ENCODE data around the gene POLR3B.
"Not testable (repeated sequence)": the region's sequence is repeated elsewhere in the genome, so short reads cannot be mapped to it uniquely, and the experiment has no call there.

Gene POLR3B

GRCh38 chr12:106459534-106459933 lies 102.0 kb downstream of the POLR3B start:
- no peak overlapping the region for H3K27ac ChIP-seq
- no peak for TF ChIP-seq ZFX (IDR thresholded peaks at IDR 0.05)
- TF ChIP-seq CTCF (conservative IDR thresholded peaks at IDR 0.05) = no peak

GRCh38 chr12:106461730-106462129 lies 104.2 kb downstream of the POLR3B start:
- TF ChIP-seq ZFX (IDR thresholded peaks at IDR 0.05) = no peak
- no peak overlapping the region for H3K27ac ChIP-seq

- H3K27ac ChIP-seq = not testable (repeated sequence)
Measured at GRCh38 chr12:106465605-106466004, 108.1 kb downstream of the POLR3B start.

GRCh38 chr12:106475662-106476061 lies 118.1 kb downstream of the POLR3B start:
- not testable (repeated sequence) for H3K27ac ChIP-seq

GRCh38 chr12:106477627-106478026 lies 120.1 kb downstream of the POLR3B start:
- not testable (repeated sequence) for H3K27ac ChIP-seq

- TF ChIP-seq ZFX (IDR thresholded peaks at IDR 0.05) (no peak), CTCF (conservative IDR thresholded peaks at IDR 0.05) (no peak)
- H3K27ac ChIP-seq = no peak overlapping the region
Measured at GRCh38 chr12:106480251-106480650, 122.7 kb downstream of the POLR3B start.

GRCh38 chr12:106481246-106481645 lies 123.7 kb downstream of the POLR3B start:
- no peak overlapping the region for H3K27ac ChIP-seq
- TF ChIP-seq ZFX (IDR thresholded peaks at IDR 0.05) (no peak), CTCF (conservative IDR thresholded peaks at IDR 0.05) (no peak)

GRCh38 chr12:106487664-106488063 lies 130.1 kb downstream of the POLR3B start:
- no peak overlapping the region for H3K27ac ChIP-seq
- no peak for TF ChIP-seq ZFX (IDR thresholded peaks at IDR 0.05)

GRCh38 chr12:106488884-106489283 lies 131.3 kb downstream of the POLR3B start:
- TF ChIP-seq CTCF (conservative IDR thresholded peaks at IDR 0.05) (no peak), ZFX (IDR thresholded peaks at IDR 0.05) (no peak)
- no peak overlapping the region for H3K27ac ChIP-seq

GRCh38 chr12:106490264-106490663 lies 132.7 kb downstream of the POLR3B start:
- no peak overlapping the region for H3K27ac ChIP-seq
- TF ChIP-seq ZFX (IDR thresholded peaks at IDR 0.05) = no peak
- TF ChIP-seq CTCF (conservative IDR thresholded peaks at IDR 0.05) = no peak

All from C4-2B (cell line).